NB4 (cell line): ENCODE data around the gene RAB40C.

Experiments
- POLR2A ChIP-seq: IDR thresholded peaks from 2 replicates; pipeline ENCODE4 v1.6.1; 2011; ENCODE audit warnings: mild to moderate bottlenecking; ENCODE audit not compliant: insufficient read length; ENCODE audit errors: extremely low read depth
- TF ChIP-seq, protein P1 (sequence below): IDR thresholded peaks from one replicate; pipeline ENCODE4 v1.5.1; 2012; ENCODE audit warnings: low read depth, low read length
- TF ChIP-seq, protein P2 (sequence below): IDR thresholded peaks from 2 replicates; pipeline ENCODE4 v1.6.1; 2011; ENCODE audit warnings: low read depth, low read length

DNA sequence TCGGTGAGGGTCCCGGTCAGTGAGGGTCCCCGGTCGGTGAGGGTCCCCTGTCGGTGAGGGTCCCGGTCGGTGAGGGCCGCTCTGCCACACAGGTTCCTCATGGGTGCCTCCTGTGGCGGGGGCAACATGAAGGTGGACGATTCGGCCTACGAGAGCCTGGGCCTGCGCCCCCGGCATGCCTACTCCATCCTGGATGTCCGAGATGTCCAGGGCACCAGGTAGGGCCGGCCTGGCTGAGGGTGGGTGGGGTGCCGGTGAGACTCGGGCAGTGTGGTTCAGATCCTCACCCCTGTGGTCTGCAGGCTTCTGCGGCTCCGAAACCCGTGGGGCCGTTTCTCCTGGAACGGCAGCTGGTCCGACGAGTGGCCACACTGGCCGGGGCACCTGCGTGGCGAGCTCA, 38.7 kb upstream of the RAB40C start:
- TF ChIP-seq, protein P1, sequence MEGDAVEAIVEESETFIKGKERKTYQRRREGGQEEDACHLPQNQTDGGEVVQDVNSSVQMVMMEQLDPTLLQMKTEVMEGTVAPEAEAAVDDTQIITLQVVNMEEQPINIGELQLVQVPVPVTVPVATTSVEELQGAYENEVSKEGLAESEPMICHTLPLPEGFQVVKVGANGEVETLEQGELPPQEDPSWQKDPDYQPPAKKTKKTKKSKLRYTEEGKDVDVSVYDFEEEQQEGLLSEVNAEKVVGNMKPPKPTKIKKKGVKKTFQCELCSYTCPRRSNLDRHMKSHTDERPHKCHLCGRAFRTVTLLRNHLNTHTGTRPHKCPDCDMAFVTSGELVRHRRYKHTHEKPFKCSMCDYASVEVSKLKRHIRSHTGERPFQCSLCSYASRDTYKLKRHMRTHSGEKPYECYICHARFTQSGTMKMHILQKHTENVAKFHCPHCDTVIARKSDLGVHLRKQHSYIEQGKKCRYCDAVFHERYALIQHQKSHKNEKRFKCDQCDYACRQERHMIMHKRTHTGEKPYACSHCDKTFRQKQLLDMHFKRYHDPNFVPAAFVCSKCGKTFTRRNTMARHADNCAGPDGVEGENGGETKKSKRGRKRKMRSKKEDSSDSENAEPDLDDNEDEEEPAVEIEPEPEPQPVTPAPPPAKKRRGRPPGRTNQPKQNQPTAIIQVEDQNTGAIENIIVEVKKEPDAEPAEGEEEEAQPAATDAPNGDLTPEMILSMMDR = no peak
- no peak for TF ChIP-seq POLR2A
- TF ChIP-seq, protein P2, sequence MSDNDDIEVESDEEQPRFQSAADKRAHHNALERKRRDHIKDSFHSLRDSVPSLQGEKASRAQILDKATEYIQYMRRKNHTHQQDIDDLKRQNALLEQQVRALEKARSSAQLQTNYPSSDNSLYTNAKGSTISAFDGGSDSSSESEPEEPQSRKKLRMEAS = no peak
